NT2/D1 (cell line): ENCODE measurements around the gene VPREB1.

Source experiments
- DNase-seq: peaks from one replicate; pipeline ENCODE4 v3.0.0-alpha.2; 2011; ENCODE audit warnings: low read depth, low spot score
- H3K27me3 ChIP-seq: 2 replicates; pipeline ENCODE4 v1.6.0; 2011; ENCODE audit warnings: mild to moderate bottlenecking; ENCODE audit not compliant: insufficient read length, insufficient read depth
- H3K36me3 ChIP-seq: 2 replicates; pipeline ENCODE4 v1.6.1; 2011; ENCODE audit warnings: mild to moderate bottlenecking, low read length, mixed read lengths; ENCODE audit not compliant: insufficient read depth, insufficient read length
- H3K4me1 ChIP-seq: 2 replicates; pipeline ENCODE4 v1.5.1; 2011; ENCODE audit not compliant: insufficient read depth, insufficient read length
- H3K4me3 ChIP-seq: 2 replicates; pipeline ENCODE4 v1.5.1; 2011; ENCODE audit warnings: low read depth; ENCODE audit not compliant: insufficient read length
- H3K9ac ChIP-seq: 2 replicates; pipeline ENCODE4 v1.6.0; 2011; ENCODE audit warnings: low read depth; ENCODE audit not compliant: insufficient read length
- H3K9me3 ChIP-seq: 2 replicates; pipeline ENCODE4 v1.5.1; 2011; ENCODE audit warnings: mild to moderate bottlenecking, low read length; ENCODE audit not compliant: insufficient read depth
- SUZ12 ChIP-seq: IDR thresholded peaks from 2 replicates; pipeline ENCODE4 v1.6.1; 2011; ENCODE audit not compliant: insufficient read length, insufficient read depth; ENCODE audit errors: extremely low read depth
- YY1 ChIP-seq: IDR thresholded peaks from 2 replicates; pipeline ENCODE4 v1.6.1; 2011; ENCODE audit not compliant: insufficient read length, insufficient read depth
- ZNF274 ChIP-seq: IDR thresholded peaks from 2 replicates; pipeline ENCODE4 v1.6.1; 2011; ENCODE audit warnings: mild to moderate bottlenecking, low read depth, low read length

VPREB1 gene

GRCh38 chr22:22244316-22245250 is at the start of gene VPREB1:
TSS of gene VPREB1 (plus strand) at chr22:22244786. CDS start at chr22:22244814, 28 bp downstream.
- Histone ChIP-seq H3K27me3 (peaks cover 97% of the 10 kb centered on the region), H3K36me3 (no peaks in the 10 kb centered on the region), H3K4me3 (no peak within 1 kb of the TSS), H3K9me3 (no peaks in the 10 kb centered on the region), H3K9ac (no peak within 1 kb of the TSS), H3K4me1 (no peaks in the 10 kb centered on the region)
- TF ChIP-seq ZNF274 (no peak), YY1 (no peak), SUZ12 (no peak)
- no peak for DNase-seq

GRCh38 chr22:22194931-22195264 is 49.7 kb upstream of the VPREB1 start:
- Histone ChIP-seq H3K9me3 (no peaks in the 10 kb centered on the region), H3K27me3 (peaks cover 66% of the 10 kb centered on the region), H3K36me3 (no peaks in the 10 kb centered on the region), H3K4me1 (no peaks in the 10 kb centered on the region), H3K4me3 (no peak overlapping the region), H3K9ac (no peak overlapping the region)
- no peak for DNase-seq
- TF ChIP-seq YY1 = no peak
- TF ChIP-seq SUZ12 = no peak
- no peak for TF ChIP-seq ZNF274

- no peak overlapping the region for H3K4me3 ChIP-seq
- H3K4me1 ChIP-seq = no peaks in the 10 kb centered on the region
- H3K9me3 ChIP-seq = no peaks in the 10 kb centered on the region
- no peak overlapping the region for H3K9ac ChIP-seq
- TF ChIP-seq ZNF274 = no peak
- no peak for TF ChIP-seq YY1
- TF ChIP-seq SUZ12 = no peak
- DNase-seq = peak; percentile 74
- H3K36me3 ChIP-seq = no peaks in the 10 kb centered on the region
- peaks cover 66% of the 10 kb centered on the region for H3K27me3 ChIP-seq
These were observed 49.1 kb upstream of the VPREB1 start for GRCh38 chr22:22195265-22196017.

GRCh38 chr22:22196018-22196533 is 48.5 kb upstream of the VPREB1 start:
- H3K9ac ChIP-seq = no peak overlapping the region
- no peak for DNase-seq
- H3K4me3 ChIP-seq = no peak overlapping the region
- H3K27me3 ChIP-seq = peaks cover 72% of the 10 kb centered on the region
- H3K9me3 ChIP-seq = no peaks in the 10 kb centered on the region
- H3K4me1 ChIP-seq = no peaks in the 10 kb centered on the region
- H3K36me3 ChIP-seq = no peaks in the 10 kb centered on the region
- no peak for TF ChIP-seq YY1
- TF ChIP-seq SUZ12 = no peak
- no peak for TF ChIP-seq ZNF274

- Histone ChIP-seq H3K9ac (no peak overlapping the region), H3K4me3 (no peak overlapping the region), H3K36me3 (no peaks in the 10 kb centered on the region), H3K27me3 (peaks cover 81% of the 10 kb centered on the region), H3K9me3 (no peaks in the 10 kb centered on the region), H3K4me1 (no peaks in the 10 kb centered on the region)
- TF ChIP-seq SUZ12 = no peak
- no peak for TF ChIP-seq YY1
- no peak for DNase-seq
These were observed 47.6 kb upstream of the VPREB1 start for GRCh38 chr22:22196833-22197477.

- DNase-seq = no peak
- Histone ChIP-seq H3K9ac (no peak overlapping the region), H3K4me1 (no peaks in the 10 kb centered on the region), H3K4me3 (no peak overlapping the region), H3K27me3 (peaks cover 91% of the 10 kb centered on the region), H3K9me3 (no peaks in the 10 kb centered on the region), H3K36me3 (no peaks in the 10 kb centered on the region)
- TF ChIP-seq ZNF274 (no peak), SUZ12 (no peak), YY1 (no peak)
These were observed 46.6 kb upstream of the VPREB1 start for GRCh38 chr22:22197993-22198402.

GRCh38 chr22:22198751-22199150 is 45.8 kb upstream of the VPREB1 start:
- Histone ChIP-seq H3K9ac (no peak overlapping the region), H3K27me3 (peaks cover 98% of the 10 kb centered on the region), H3K4me1 (no peaks in the 10 kb centered on the region), H3K36me3 (no peaks in the 10 kb centered on the region), H3K9me3 (no peaks in the 10 kb centered on the region), H3K4me3 (no peak overlapping the region)
- no peak for DNase-seq
- no peak for TF ChIP-seq SUZ12
- TF ChIP-seq ZNF274 = no peak
- no peak for TF ChIP-seq YY1
